Measurements from ENCODE around the gene MEGF9. TPM values are rescaled to one million over a fixed set of nuclear protein-coding genes. Genes with fewer than 3 reads are reported as not detected.

MEGF9 gene
- total RNA-seq, 2 donors from 2014 or later: 15.3 to 23.8 TPM

DNA sequence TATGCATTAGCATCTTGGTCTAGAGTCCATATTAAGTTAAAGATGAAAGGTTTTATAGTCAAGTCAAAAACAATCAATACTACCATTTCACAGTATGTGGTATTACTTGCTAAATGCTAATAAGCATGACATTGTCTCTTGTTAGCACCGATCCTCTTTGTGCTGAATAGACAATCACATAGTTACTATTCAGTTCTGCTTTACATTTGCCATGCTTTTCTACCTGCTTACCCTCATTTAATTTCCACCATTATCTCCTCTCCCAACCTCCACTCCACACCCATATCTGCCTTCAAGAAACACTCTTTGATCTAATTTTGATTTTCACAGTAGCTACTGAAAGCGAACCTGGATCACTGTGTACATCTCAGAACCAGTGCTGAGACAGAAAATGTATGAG, 16.8 kb downstream of the MEGF9 start:
- Histone ChIP-seq H3K36me3 (no peaks in the 10 kb centered on the region), H3K9me3 (no peaks in the 10 kb centered on the region), H3K27ac (no peak overlapping the region), H3K4me1 (peaks cover 0 to 12% of the 10 kb centered on the region in 2 donors), H3K4me3 (no peak overlapping the region), H3K27me3 (no peaks in the 10 kb centered on the region)
- TF ChIP-seq, protein P1, sequence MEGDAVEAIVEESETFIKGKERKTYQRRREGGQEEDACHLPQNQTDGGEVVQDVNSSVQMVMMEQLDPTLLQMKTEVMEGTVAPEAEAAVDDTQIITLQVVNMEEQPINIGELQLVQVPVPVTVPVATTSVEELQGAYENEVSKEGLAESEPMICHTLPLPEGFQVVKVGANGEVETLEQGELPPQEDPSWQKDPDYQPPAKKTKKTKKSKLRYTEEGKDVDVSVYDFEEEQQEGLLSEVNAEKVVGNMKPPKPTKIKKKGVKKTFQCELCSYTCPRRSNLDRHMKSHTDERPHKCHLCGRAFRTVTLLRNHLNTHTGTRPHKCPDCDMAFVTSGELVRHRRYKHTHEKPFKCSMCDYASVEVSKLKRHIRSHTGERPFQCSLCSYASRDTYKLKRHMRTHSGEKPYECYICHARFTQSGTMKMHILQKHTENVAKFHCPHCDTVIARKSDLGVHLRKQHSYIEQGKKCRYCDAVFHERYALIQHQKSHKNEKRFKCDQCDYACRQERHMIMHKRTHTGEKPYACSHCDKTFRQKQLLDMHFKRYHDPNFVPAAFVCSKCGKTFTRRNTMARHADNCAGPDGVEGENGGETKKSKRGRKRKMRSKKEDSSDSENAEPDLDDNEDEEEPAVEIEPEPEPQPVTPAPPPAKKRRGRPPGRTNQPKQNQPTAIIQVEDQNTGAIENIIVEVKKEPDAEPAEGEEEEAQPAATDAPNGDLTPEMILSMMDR (IDR thresholded peaks at IDR 0.05): no peak
- DNase-seq (ENCODE audit: low spot score): no peak

DNA sequence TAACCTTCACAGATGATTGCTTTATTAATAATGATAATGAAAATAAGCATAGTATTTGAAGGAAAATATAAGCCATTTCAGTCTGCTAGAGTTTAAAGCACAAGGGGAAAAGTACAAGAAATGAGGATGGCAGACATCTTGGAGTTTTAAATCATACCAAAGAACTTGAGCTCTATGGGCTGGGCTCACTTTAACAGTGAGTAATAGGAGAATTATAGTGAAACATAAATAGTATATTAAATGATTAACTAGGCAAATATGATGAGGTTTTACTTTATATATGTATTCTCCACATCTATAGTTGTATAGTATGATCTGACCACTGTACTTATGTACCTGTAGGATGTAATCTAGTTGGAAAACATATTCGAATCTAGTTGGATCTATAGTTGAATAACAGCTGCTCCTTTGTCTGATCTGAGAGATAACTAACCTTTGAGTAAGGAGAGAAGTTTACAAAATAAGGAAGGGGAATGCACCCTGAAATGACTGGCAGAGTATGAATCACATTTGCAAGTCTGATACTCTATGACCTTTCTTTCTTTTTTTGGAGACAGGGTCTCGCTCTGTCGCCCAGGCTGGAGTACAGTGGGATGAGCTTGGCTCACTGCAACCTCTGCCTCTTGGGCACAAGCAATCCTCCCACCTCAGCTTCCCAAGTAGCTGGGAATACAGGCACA, 17.6 kb downstream of the MEGF9 start:
- DNase-seq (ENCODE audit: low spot score): no peak
- H3K27me3 ChIP-seq: no peaks in the 10 kb centered on the region

DNA sequence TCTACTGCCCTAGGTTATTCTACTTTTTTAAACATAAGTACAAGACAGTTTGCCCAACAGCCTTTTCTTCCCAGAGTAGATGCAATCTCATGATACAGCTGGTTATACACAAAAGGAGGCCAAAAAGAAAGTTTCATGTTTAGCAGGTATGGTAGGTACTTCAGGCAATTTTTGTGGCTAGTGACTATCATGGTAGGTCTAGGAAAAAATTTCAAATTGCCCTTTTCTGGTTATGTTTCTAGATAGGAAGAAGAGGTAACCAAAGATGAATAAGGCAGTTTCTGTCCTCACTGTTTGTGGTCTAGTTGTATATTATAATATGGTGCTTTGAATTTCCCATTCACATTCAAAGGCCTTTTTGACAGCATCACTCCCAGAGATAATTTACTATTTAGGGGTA, 19.7 kb downstream of the MEGF9 start:
- no peaks in the 10 kb centered on the region for H3K36me3 ChIP-seq
- no peak overlapping the region for H3K27ac ChIP-seq
- TF ChIP-seq, protein P1 (IDR thresholded peaks at IDR 0.05): no peak
- no peaks in the 10 kb centered on the region for H3K27me3 ChIP-seq
- DNase-seq (ENCODE audit: low spot score): no peak
- no peaks in the 10 kb centered on the region for H3K9me3 ChIP-seq
- H3K4me3 ChIP-seq: no peak overlapping the region
- peaks cover 0 to 23% of the 10 kb centered on the region in 2 donors for H3K4me1 ChIP-seq

More for the DNA sequence above, 17.6 kb downstream of the MEGF9 start:
- H3K4me3 ChIP-seq: no peak overlapping the region
- no peaks in the 10 kb centered on the region for H3K36me3 ChIP-seq
- no peaks in the 10 kb centered on the region for H3K9me3 ChIP-seq
- TF ChIP-seq, protein P1 (IDR thresholded peaks at IDR 0.05): no peak
- peaks cover 0 to 12% of the 10 kb centered on the region in 2 donors for H3K4me1 ChIP-seq
- H3K27ac ChIP-seq: no peak overlapping the region

DNA sequence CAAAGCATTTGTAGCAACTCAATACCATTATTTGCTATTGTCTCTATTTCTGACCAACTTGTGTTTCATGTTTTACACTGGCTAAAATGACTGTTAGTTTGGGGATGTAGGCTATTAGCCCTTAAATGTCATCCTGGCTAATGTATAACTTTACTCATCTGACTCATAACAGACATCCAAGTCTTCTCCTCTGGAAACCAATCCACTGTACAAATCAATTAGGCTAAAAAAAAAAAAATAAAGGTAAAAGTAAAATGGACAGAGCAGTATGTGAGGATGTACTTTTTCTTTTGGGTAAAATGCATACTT, 20.6 kb downstream of the MEGF9 start:
- Histone ChIP-seq H3K9me3 (no peaks in the 10 kb centered on the region), H3K27ac (no peak overlapping the region), H3K4me1 (peaks cover 0 to 20% of the 10 kb centered on the region in 2 donors), H3K4me3 (no peak overlapping the region), H3K27me3 (no peaks in the 10 kb centered on the region), H3K36me3 (no peaks in the 10 kb centered on the region)
- no peak for DNase-seq (ENCODE audit: low spot score)
- TF ChIP-seq, protein P1 (IDR thresholded peaks at IDR 0.05): no peak

DNA sequence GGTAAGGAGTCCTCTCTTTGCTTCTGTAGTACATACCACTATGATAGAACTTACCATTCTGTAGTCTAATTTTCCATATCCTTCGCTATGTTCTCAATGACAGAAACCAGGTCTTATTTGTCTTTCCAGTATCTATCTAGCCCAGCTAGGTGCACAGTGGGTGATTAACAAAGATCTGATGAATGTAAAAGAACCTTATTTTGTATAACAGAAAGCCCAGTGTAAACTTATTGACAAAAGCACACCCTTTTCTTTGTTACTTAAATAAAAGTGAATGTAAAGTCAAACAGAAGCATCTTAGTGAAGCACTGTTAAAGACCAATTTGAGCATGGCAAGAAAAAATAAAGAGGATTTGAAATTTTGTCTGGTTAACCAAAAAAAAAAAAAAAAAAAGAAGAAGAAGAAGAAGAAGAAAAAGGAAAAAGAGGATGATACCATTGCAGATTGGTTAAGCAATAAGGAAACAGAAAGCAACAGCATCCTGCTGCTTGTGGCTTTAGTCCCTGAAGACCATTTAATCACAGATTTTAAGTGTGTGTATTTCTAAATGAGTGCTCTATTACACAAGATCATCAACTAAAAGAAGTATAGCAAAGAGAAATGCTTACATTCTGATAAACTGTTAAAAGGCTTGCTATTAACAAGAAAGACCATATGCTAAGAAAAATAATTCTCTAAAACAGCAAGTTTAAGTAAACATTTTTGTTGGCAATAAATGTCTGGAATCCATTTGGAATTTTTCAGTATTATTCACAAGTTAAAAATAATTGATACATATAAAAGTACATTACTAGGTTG, 21.2 kb downstream of the MEGF9 start:
- DNase-seq (ENCODE audit: low spot score): no peak
- Histone ChIP-seq H3K4me3 (no peak overlapping the region), H3K27ac (no peak overlapping the region), H3K27me3 (no peaks in the 10 kb centered on the region), H3K36me3 (no peaks in the 10 kb centered on the region), H3K9me3 (no peaks in the 10 kb centered on the region), H3K4me1 (peaks cover 0 to 18% of the 10 kb centered on the region in 2 donors)
- TF ChIP-seq, protein P1 (IDR thresholded peaks at IDR 0.05): no peak
